ENCODE measurements around the gene ANKH. TPM values are rescaled to one million over a fixed set of nuclear protein-coding genes. Genes with fewer than 3 reads are reported as not detected.

The ANKH gene
- polyA plus RNA-seq, 3 donors: 2.4 to 6.3 (median 3.1) TPM

DNA sequence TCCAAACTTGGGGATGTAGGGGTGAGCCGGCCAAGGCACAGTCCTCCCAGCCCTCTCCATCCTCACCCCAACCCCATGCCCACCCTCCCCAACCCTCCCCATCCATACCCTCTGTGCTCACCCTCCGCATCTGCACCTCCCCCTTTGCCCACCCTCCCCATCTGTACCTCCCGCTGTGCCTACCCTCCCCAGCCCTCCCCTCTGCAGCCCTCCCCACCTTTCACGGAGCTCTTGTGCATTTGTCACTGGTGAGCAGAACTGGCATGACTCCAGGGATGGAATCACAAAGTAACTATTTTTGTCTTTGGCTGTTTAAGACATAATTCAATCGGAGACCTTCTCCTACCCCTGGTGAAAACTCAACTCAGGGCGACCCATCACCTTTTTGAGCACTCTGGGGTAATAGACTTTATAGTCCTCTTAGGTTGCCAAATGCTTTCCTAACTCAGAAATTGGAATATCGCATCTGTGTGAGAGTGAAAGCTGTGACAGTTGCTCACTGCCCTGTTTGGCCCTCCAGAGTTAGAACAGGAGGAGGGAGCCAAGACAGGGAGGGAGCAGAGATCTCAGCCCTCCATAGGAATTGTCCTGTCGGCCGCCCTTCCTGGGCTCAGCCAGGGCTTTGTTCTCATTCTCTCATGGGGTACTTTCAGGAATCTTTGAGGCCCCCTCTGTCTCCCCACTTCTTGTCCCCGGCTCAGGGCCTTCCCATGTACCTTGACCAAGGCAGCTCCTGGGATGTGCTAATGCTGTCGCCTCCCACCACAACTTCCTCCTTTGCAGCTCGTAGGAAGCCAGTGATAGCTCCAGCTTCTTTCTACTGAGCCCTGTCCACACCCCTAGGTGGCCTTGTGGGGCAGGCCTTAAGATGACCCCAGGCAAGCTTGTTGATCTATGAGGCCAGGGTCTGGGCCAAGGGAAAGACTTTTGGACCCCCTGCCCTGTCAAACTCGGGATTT is 170.8 kb downstream of the ANKH start:
- peaks cover 79 to 88% of the 10 kb centered on the region in 2 donors for H3K36me3 Mint-ChIP-seq
- WGBS (ENCODE audit: insufficient coverage): 60% methylated on average over 3 of the region's 13 CpGs
- peaks cover 3% of the 10 kb centered on the region for H3K79me2 ChIP-seq (ENCODE audit: insufficient read depth, low read length)
- H3K9me3 ChIP-seq (replicated peaks in 1 of 2; ENCODE audit: control insufficient read depth in 1 of 2, insufficient read depth in 1 of 2, low read length in 2 of 2): no peaks in the 10 kb centered on the region
- TF ChIP-seq, protein P1, sequence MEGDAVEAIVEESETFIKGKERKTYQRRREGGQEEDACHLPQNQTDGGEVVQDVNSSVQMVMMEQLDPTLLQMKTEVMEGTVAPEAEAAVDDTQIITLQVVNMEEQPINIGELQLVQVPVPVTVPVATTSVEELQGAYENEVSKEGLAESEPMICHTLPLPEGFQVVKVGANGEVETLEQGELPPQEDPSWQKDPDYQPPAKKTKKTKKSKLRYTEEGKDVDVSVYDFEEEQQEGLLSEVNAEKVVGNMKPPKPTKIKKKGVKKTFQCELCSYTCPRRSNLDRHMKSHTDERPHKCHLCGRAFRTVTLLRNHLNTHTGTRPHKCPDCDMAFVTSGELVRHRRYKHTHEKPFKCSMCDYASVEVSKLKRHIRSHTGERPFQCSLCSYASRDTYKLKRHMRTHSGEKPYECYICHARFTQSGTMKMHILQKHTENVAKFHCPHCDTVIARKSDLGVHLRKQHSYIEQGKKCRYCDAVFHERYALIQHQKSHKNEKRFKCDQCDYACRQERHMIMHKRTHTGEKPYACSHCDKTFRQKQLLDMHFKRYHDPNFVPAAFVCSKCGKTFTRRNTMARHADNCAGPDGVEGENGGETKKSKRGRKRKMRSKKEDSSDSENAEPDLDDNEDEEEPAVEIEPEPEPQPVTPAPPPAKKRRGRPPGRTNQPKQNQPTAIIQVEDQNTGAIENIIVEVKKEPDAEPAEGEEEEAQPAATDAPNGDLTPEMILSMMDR (IDR thresholded peaks at IDR 0.05): no peak
- H3K27me3 ChIP-seq (ENCODE audit: control insufficient read depth in 2 of 2, insufficient read depth in 2 of 2, low read length in 2 of 2): no peaks in the 10 kb centered on the region
- no peak overlapping the region for H3K4me3 ChIP-seq (replicated peaks in 1 of 3; ENCODE audit: low read depth in 2 of 3, low read length in 3 of 3)
- peak; percentile 32 to 49 (median 49) for DNase-seq
- intact Hi-C loops (cut with micrococcal nuclease): no loop called here
- H3K27ac ChIP-seq (ENCODE audit: low read depth in 1 of 2, low read length in 2 of 2): no peak overlapping the region
- peaks cover 8% of the 10 kb centered on the region in 2 donors for H3K4me1 ChIP-seq (ENCODE audit: control insufficient read depth in 1 of 2, insufficient read depth in 2 of 2, low read length in 2 of 2)
- H3K9ac ChIP-seq (ENCODE audit: insufficient read depth, low read length, poor library complexity, severe bottlenecking): no peak overlapping the region
- no peak overlapping the region for H3K4me2 ChIP-seq (replicated peaks; ENCODE audit: extremely low read depth, low read length, poor library complexity, severe bottlenecking)
- H3K4me3 Mint-ChIP-seq: no peak overlapping the region
- peaks cover 7% of the 10 kb centered on the region for H3K4me1 Mint-ChIP-seq
- H4K20me1 ChIP-seq (ENCODE audit: insufficient read depth, low read length): peaks cover 65% of the 10 kb centered on the region
- no peak overlapping the region for H2AFZ ChIP-seq (ENCODE audit: insufficient read depth, low read depth, low read length, poor library complexity, severe bottlenecking)
- H3K36me3 ChIP-seq (replicated peaks in 1 of 2; ENCODE audit: control insufficient read depth in 1 of 2, insufficient read depth in 2 of 2, low read length in 2 of 2): peaks cover 67 to 93% of the 10 kb centered on the region in 2 donors
- peaks cover 0 to 6% (median 0%) of the 10 kb centered on the region in 3 donors for H3K27me3 Mint-ChIP-seq (ENCODE audit: low read depth in 3 of 3)
- H3K27ac Mint-ChIP-seq: peak overlapping the region in 2 of 7 donors; percentile 28 to 49
- no peaks in the 10 kb centered on the region for H3K9me3 Mint-ChIP-seq

GRCh38 chr5:14699807-14700400 is 171.7 kb downstream of the ANKH start:
- H3K9me3 ChIP-seq (replicated peaks in 1 of 2; ENCODE audit: control insufficient read depth in 1 of 2, insufficient read depth in 1 of 2, low read length in 2 of 2): no peaks in the 10 kb centered on the region
- peaks cover 3% of the 10 kb centered on the region for H3K79me2 ChIP-seq (ENCODE audit: insufficient read depth, low read length)
- H2AFZ ChIP-seq (ENCODE audit: insufficient read depth, low read depth, low read length, poor library complexity, severe bottlenecking): no peak overlapping the region
- H3K27ac Mint-ChIP-seq: peak overlapping the region in 1 of 7 donors; percentile 61
- intact Hi-C loops (cut with micrococcal nuclease): no loop called here
- no peak overlapping the region for H3K27ac ChIP-seq (ENCODE audit: low read depth in 1 of 2, low read length in 2 of 2)
- H3K9ac ChIP-seq (ENCODE audit: insufficient read depth, low read length, poor library complexity, severe bottlenecking): no peak overlapping the region
- 75% methylated on average over 5 of the region's 8 CpGs for WGBS (ENCODE audit: insufficient coverage)
- peaks cover 7% of the 10 kb centered on the region for H3K4me1 Mint-ChIP-seq
- peaks cover 0 to 6% (median 0%) of the 10 kb centered on the region in 3 donors for H3K27me3 Mint-ChIP-seq (ENCODE audit: low read depth in 3 of 3)
- H3K4me3 ChIP-seq (replicated peaks in 1 of 3; ENCODE audit: low read depth in 2 of 3, low read length in 3 of 3): no peak overlapping the region
- peaks cover 79 to 88% of the 10 kb centered on the region in 2 donors for H3K36me3 Mint-ChIP-seq
- peaks cover 8% of the 10 kb centered on the region in 2 donors for H3K4me1 ChIP-seq (ENCODE audit: control insufficient read depth in 1 of 2, insufficient read depth in 2 of 2, low read length in 2 of 2)
- no peak for DNase-seq
- no peaks in the 10 kb centered on the region for H3K27me3 ChIP-seq (ENCODE audit: control insufficient read depth in 2 of 2, insufficient read depth in 2 of 2, low read length in 2 of 2)
- TF ChIP-seq, protein P1 (IDR thresholded peaks at IDR 0.05): no peak
- no peaks in the 10 kb centered on the region for H3K9me3 Mint-ChIP-seq
- H3K4me2 ChIP-seq (replicated peaks; ENCODE audit: extremely low read depth, low read length, poor library complexity, severe bottlenecking): no peak overlapping the region
- H4K20me1 ChIP-seq (ENCODE audit: insufficient read depth, low read length): peaks cover 69% of the 10 kb centered on the region
- no peak overlapping the region for H3K4me3 Mint-ChIP-seq
- H3K36me3 ChIP-seq (replicated peaks in 1 of 2; ENCODE audit: control insufficient read depth in 1 of 2, insufficient read depth in 2 of 2, low read length in 2 of 2): peaks cover 60 to 93% of the 10 kb centered on the region in 2 donors
